ENCODE data around the gene ZNF423.

- TF ChIP-seq CTCF (IDR thresholded peaks at IDR 0.05; ENCODE audit: insufficient read depth, low read depth, low read length) (no peak), EZH2 (IDR thresholded peaks at IDR 0.05; ENCODE audit: insufficient read depth, low read length) (no peak)
Measured at GRCh38 chr16:49575346-49576172, 280.4 kb downstream of the ZNF423 start.

Data from astrocyte (in vitro differentiated cells and primary cell).